Neural progenitor cell (in vitro differentiated cells): ENCODE data around the gene MIS18A.

ENCODE experiments used
- EZH2 ChIP-seq: fragments of 200-600 bp; sonication (generic); IDR thresholded peaks from 2 replicates; pipeline ENCODE4 v1.6.1; 2017; ENCODE audit warnings: antibody characterized with exemption, mild to moderate bottlenecking, moderate library complexity
- EZH2phosphoT487 ChIP-seq: fragments of 200-600 bp; sonication (generic); IDR thresholded peaks from 2 replicates; pipeline ENCODE4 v1.6.1; 2017; ENCODE audit warnings: antibody characterized with exemption
- TF ChIP-seq, protein P1 (sequence below): fragments of 200-600 bp; sonication (generic); IDR thresholded peaks from 2 replicates; pipeline ENCODE4 v1.5.1; 2017; ENCODE audit warnings: antibody characterized with exemption, mild to moderate bottlenecking

DNA sequence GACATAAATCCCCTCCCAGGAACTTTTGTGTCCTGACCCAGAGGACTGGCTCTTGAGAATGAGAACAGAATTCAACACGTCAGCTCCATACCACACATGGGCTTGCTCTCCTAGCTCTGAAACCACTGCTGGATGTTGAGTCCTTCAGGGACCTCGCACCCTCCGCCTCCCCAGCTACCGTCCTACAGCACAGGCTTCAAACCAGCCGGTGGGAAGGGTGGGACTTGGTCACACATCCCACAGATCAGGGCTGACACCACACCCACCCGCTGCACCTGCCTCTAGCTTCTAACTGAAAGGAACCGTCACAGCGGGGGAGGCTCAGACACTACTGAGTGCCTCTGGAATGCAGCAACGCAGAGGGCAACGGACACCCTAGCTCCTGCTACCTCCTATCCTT lies 43.8 kb upstream of the MIS18A start:
- no peak for TF ChIP-seq EZH2phosphoT487
- TF ChIP-seq, protein P1, sequence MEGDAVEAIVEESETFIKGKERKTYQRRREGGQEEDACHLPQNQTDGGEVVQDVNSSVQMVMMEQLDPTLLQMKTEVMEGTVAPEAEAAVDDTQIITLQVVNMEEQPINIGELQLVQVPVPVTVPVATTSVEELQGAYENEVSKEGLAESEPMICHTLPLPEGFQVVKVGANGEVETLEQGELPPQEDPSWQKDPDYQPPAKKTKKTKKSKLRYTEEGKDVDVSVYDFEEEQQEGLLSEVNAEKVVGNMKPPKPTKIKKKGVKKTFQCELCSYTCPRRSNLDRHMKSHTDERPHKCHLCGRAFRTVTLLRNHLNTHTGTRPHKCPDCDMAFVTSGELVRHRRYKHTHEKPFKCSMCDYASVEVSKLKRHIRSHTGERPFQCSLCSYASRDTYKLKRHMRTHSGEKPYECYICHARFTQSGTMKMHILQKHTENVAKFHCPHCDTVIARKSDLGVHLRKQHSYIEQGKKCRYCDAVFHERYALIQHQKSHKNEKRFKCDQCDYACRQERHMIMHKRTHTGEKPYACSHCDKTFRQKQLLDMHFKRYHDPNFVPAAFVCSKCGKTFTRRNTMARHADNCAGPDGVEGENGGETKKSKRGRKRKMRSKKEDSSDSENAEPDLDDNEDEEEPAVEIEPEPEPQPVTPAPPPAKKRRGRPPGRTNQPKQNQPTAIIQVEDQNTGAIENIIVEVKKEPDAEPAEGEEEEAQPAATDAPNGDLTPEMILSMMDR, result no peak
- TF ChIP-seq EZH2, result no peak
